Measurements from ENCODE around the gene GNG7. TPM values are rescaled to one million over a fixed set of nuclear protein-coding genes. Genes with fewer than 3 reads are reported as not detected.
"Not testable (repeated sequence)": the region's sequence is repeated elsewhere in the genome, so short reads cannot be mapped to it uniquely, and the experiment has no call there.

The GNG7 gene
- total RNA-seq, 1 donor from 2014 or later, result 1.7 TPM

DNA sequence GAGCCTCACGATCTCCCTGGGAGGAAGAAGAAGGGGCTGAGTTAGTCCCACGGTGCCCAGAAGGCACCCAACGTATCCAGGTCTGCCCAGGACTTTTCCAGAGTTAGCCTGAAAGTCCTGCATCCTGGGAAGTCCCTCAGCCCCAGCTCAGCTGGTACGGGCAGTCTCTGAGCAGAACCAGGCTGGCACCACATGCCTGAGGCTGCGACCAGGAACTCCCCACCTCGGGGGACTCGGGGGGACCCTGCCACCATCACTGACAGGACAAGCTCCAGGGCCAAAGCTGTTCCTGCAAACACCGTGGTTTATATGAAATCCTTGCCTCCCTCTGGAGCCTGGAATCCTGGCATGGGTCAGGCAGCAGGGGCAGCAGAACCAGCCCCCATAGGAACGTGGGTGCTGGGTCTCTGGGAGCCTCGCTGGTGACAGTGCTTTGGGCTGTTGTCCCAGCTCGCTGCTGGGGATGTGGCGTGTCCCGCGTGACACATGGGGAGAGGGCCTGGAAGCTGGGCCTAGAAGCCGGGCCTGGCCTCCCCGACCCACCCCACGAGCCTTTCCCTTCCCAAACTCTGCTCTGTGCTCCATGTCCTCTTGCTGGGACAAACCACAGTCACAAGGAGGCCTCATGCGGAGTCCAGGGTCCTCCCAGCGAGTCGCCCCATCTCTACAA, 55.5 kb downstream of the GNG7 start:
- DNase-seq (ENCODE audit: low spot score), result no peak

- no peak for DNase-seq (ENCODE audit: low spot score)
Observed at GRCh38 chr19:2645826-2646225, 56.7 kb downstream of the GNG7 start.

GRCh38 chr19:2643123-2643737, 59.3 kb downstream of the GNG7 start:
- not testable (repeated sequence) for DNase-seq (ENCODE audit: low spot score)

DNA sequence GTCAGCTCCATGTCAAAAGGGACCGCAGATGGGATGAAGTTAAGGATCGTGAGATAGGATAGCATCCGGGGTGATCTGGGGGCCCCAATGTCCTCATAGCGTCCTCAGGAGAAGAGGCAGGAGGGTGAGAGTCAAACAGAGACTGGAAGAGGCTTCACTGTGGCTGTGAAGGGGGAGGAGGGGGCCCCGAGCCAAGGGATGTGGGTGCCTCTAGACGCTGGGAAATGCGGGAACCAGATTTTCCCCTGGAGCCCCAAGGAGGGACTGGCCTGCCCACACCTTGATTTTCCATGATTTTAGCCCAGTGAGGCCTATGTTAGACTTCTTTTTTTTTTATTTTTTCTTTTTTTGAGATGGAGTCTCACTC, 61.2 kb downstream of the GNG7 start:
- DNase-seq (ENCODE audit: low spot score), result no peak

- DNase-seq (ENCODE audit: low spot score), result no peak
Observed at GRCh38 chr19:2640563-2641331, 61.7 kb downstream of the GNG7 start.

GRCh38 chr19:2639999-2640398, 62.5 kb downstream of the GNG7 start:
- DNase-seq (ENCODE audit: low spot score), result no peak

GRCh38 chr19:2638417-2638940, 64.0 kb downstream of the GNG7 start:
- DNase-seq (ENCODE audit: low spot score), result no peak

GRCh38 chr19:2636897-2637683, 65.4 kb downstream of the GNG7 start:
- no peak for DNase-seq (ENCODE audit: low spot score)

DNA sequence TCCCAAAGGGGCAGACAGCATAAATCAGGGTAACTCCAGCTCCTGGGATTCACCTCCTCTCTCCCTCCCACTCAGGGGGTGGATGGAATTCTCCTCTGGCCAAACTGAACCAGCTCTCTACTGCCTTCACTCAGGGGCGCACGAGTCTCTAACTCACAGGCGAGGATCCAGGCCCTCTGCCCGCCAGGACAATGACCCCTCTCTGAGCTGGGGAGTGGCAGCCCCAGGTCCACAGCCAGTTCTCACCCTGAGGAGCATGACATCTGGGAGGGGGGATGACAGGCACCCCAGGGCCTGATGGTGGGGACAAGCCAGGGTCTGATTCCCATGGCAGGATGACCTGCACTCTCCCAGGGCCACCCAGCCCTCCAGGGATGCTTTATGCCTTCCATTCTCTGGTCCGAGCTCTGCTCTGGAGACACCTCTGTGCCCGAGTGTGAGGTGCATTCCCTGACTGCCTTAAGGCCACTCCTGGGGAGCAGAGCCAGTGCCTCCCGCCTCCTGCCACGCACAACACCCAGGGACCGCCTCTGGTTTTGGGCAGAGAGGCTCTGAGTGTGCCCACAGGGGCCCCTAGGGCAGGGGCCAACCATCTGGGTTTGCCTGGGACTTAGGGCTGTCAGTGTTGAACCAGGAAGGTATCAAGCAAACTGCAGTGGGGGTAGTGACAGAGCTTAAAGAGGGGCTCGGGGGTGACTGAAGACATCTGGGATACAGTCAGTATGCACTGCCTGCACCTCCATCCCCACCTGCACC, 66.2 kb downstream of the GNG7 start:
- no peak for DNase-seq (ENCODE audit: low spot score)

DNA sequence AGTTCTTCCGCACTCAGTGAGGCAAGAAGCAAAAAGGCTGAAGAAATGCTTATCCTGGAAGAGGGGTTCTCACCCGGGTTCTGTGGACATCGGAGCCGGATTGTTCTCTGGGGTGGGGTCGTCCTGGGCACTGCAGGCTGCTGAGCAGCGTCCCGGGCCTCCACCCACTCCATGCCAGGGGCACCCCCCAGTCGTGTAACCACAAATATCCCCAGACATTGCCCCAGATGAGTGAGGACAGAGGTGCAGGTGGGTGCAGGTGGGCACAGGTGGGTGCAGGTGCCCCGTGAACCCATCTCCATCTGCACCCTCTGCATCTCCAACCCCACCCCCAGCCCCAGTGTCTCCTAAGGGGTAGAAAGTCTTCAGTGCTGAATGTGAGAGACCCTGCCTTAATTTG, 67.5 kb downstream of the GNG7 start:
- no peak for DNase-seq (ENCODE audit: low spot score)

GRCh38 chr19:2634228-2634951, 68.1 kb downstream of the GNG7 start:
- no peak for DNase-seq (ENCODE audit: low spot score)

DNA sequence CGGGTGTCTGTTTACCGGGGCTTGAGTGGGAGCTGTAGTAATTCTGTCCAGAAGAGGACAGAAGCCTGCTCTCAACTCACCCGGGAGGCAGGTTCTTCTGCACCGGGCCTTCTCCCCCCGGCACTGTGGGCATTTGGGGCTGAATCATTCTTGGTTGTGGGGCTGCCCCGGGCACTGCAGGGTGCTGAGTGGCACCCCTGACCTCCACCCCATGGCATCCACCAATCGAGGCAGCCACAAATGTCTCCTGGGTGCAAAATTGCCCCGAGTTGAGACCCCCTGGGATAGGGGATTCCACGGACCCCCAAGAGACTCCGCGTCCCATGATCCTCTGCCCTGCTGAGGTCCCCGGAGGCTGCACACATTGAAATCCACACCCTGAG, 68.8 kb downstream of the GNG7 start:
- no peak for DNase-seq (ENCODE audit: low spot score)

GRCh38 chr19:2631213-2631821, 71.2 kb downstream of the GNG7 start:
- DNase-seq (ENCODE audit: low spot score), result no peak

- no peak for DNase-seq (ENCODE audit: low spot score)
Observed at GRCh38 chr19:2630352-2631001, 72.0 kb downstream of the GNG7 start.

DNA sequence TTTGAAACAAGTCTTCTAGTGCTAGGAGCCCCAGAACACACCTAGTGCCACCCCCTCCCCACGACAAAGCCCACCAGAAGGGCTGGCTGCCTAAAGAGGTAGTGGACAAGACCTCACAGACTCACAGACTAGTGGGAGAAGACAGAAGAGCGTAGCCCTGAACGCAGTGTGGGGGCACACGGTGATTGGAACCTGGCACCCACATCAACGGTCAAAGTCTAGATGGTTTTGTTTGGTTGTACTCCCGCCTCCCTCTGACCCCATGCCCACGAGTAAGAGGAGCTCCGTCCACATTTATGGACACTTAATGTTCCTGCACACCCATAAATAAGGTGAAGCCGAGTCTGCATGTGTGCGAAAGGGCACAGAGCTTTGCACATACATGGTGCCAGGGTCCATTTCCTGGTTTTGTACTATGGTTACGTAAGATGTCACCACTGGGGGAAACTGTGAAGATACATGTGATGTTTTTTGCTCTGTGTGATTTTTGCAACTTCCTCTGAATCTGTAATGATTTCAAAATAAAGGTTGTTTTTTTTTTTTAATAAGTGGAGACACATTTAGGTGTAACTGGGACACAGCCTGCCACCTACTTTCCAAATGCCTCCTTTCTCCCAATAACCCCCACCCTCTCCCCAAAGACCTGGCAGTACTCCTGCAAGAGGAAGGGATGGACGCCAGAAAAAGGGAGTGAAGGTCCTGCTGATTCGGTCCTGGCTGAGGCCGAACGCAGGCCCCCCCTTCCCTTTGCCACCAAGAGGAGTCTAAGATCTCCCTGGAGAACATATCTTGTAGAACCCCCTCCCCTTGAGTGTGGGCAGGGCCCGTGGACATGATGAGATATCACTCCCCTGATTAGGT, 72.8 kb downstream of the GNG7 start:
- DNase-seq (ENCODE audit: low spot score), result no peak

DNA sequence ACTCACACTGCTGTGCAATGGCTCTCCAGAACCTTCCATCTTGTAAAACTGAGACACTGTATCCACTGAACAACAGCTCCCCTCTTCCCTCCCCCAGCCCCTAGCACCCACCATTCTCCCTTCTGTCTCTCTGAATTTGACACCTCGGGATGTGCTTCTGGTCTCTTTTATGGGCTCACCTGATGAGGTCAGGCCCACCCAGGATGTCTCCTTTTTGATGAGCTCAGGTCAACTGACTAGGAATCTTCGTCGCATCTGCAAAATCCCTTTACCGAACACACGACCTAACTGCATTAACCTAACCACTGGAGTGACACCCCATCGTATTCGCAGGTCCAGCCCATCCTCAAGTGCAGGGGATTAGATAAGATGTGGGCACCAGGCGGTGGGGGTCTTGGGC, 73.9 kb downstream of the GNG7 start:
- no peak for DNase-seq (ENCODE audit: low spot score)

GRCh38 chr19:2627855-2628254, 74.6 kb downstream of the GNG7 start:
- no peak for DNase-seq (ENCODE audit: low spot score)

DNA sequence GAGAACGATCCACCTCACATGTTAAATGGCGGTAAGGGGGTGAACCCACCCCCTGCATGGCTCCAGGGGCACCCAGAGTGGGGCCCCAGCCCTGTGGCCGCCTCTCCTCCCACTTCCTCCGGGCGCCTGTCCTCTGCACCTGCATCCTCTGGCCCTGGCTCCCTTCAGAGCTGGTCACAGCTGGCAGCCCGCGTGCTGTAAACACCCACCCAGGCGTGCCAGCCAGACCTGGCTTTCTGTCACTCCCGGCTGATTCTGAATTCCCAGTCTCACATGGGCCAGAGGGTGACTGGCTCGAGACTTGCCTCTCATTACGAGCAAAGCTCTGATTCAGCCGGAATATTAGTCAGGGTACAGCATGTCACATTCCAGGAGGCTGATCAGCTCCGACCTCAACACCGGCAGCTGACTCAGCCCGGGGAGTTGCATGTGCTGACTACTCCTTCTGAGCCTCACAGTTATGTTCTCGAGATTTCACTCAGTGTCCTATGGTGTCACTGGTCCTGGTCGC, 75.1 kb downstream of the GNG7 start:
- DNase-seq (ENCODE audit: low spot score), result no peak

Data from mesenteric fat pad (tissue), 1 donor.